Pancreas (tissue), 10 donors: ENCODE data around the gene UFM1. TPM values are rescaled to one million over a fixed set of nuclear protein-coding genes. Genes with fewer than 3 reads are reported as not detected.

Experiments
- ATAC-seq, 4 donors: fragments of 200-7000 bp; cut with Tn5 transposase; one replicate each; pipeline versions ENCODE4 v1.8.0 to v1.9.1; 2020; ENCODE audit warnings: mild to moderate bottlenecking in 4 of 4, moderate library complexity in 4 of 4
- DNase-seq, 6 donors: peaks; one replicate each; pipeline ENCODE4 v3.0.0-alpha.2; 2020
- FAIRE-seq: peaks from 2 replicates; lab custom pipeline; 2012; peaks lifted over from hg19 to GRCh38; lab: Jason Lieb, UNC
- H3K27ac ChIP-seq, 4 donors: fragments of 200-600 bp; sonication (generic); 1 replicate in 3 of 4; 2 replicates in 1 of 4; pipeline versions ENCODE4 v1.5.0 to v1.8.0; 2020
- H3K27me3 ChIP-seq, 4 donors: fragments of 200-600 bp; one replicate each; pipeline ENCODE4 v1.8.0; 2021
- H3K36me3 ChIP-seq, 3 donors: fragments of 200-600 bp; sonication (generic) in 1 of 3; one replicate each; pipeline versions ENCODE4 v1.5.0 to v1.8.0; 2020 to 2021
- H3K4me1 ChIP-seq, 3 donors: fragments of 200-600 bp; one replicate each; pipeline ENCODE4 v1.8.0; 2021
- H3K4me3 ChIP-seq, 4 donors: fragments of 200-600 bp; sonication (generic) in 2 of 4; one replicate each; pipeline versions ENCODE4 v1.5.0 to v1.8.0; 2020 to 2021
- H3K9me3 ChIP-seq, 4 donors: fragments of 200-600 bp; one replicate each; pipeline ENCODE4 v1.8.0; 2021
- CTCF ChIP-seq, 4 donors: fragments of 200-600 bp; sonication (generic) in 3 of 4; IDR thresholded peaks; one replicate each; pipeline versions ENCODE4 v1.5.0 to v1.8.0; 2021; ENCODE audit warnings: antibody characterized with exemption in 4 of 4
- WGBS, 2 donors: extraction: QIAGEN DNeasy Blood & Tissue Kit; methylation state at CpG; one replicate each; pipeline ENCODE4 v1.1.7; 2013; 5-methylcytosine and 5-hydroxymethylcytosine counted together
- intact Hi-C, 3 donors: fragments of 100-400 bp; cut with DNase I; formaldehyde crosslinking; loops; one replicate each; pipeline versions ENCODE4 v1.11.1 to v1.14.2; 2022
- polyA plus RNA-seq, 2 donors: library from polyadenylated mRNA; stranded (reverse); fragments of 200-250 nt; gene quantifications; one replicate each; pipeline ENCODE4 v1.2.3, GENCODE V29; 2013
- total RNA-seq, 6 donors: library from RNA; stranded (reverse); fragmentation: NEBNext Ultra II Directional in 4 of 6; extraction: Animal tissue kit (Norgen Biotek cat#: 25700) in 4 of 6; gene quantifications; one replicate each; pipeline versions ENCODE4 v1.2.1 to v1.2.4, GENCODE V29; 2021 to 2023
- donor health status: healthy with polysubstance abuse.
- donor health status: DM: no; HTN: no; CAD: no; lungs with moderate emphysema.
- donor health status: DM: no; HTN: no; CAD: no.
- donor health status: control.
- donor health status: control.
- donor health status: Bipolar disorder and iron deficiency.
- donor health status: DM: yes; HTN: yes; CAD: no.
- donor health status: DM: no; HTN: no; CAD: no.
- donor health status: DM: no; HTN: no; CAD: no.
- donor health status: DM: yes; HTN: yes; CAD: no.

UFM1 gene
- total and polyA plus RNA-seq, 8 donors = 23.7 to 48.8 (median 38.5) TPM

- no peak overlapping the region for H3K4me3 ChIP-seq
- H3K9me3 ChIP-seq = no peaks in the 10 kb centered on the region
- no peaks in the 10 kb centered on the region for H3K4me1 ChIP-seq
- intact Hi-C loops = no loop called here
- no peak for FAIRE-seq
- no peak for ATAC-seq
- WGBS, 2 donors = 39 to 44% methylated on average over 6 of the region's 6 CpGs
- TF ChIP-seq CTCF (IDR thresholded peaks at IDR 0.05) = no peak
- no peak overlapping the region for H3K27ac ChIP-seq
- DNase-seq = no peak
- no peaks in the 10 kb centered on the region for H3K27me3 ChIP-seq
- no peaks in the 10 kb centered on the region for H3K36me3 ChIP-seq
These were observed 23.3 kb downstream of the UFM1 start for GRCh38 chr13:38372820-38373383.

GRCh38 chr13:38376546-38376945 lies 26.9 kb downstream of the UFM1 start:
- 0 to 2% methylated on average over 1 of the region's 1 CpG for WGBS, 2 donors
- no peaks in the 10 kb centered on the region for H3K9me3 ChIP-seq
- no peak for ATAC-seq
- no peaks in the 10 kb centered on the region for H3K4me1 ChIP-seq
- no peaks in the 10 kb centered on the region for H3K36me3 ChIP-seq
- H3K27me3 ChIP-seq = no peaks in the 10 kb centered on the region
- no peak for FAIRE-seq
- H3K27ac ChIP-seq = no peak overlapping the region
- TF ChIP-seq CTCF (IDR thresholded peaks at IDR 0.05) = no peak
- no peak overlapping the region for H3K4me3 ChIP-seq
- intact Hi-C loops = no loop called here
- no peak for DNase-seq

GRCh38 chr13:38381890-38382289 lies 32.2 kb downstream of the UFM1 start:
- WGBS, 2 donors = 45 to 52% methylated on average over 4 of the region's 4 CpGs

GRCh38 chr13:38382946-38383345 lies 33.3 kb downstream of the UFM1 start:
- intact Hi-C loops = no loop called here
- Histone ChIP-seq H3K36me3 (no peaks in the 10 kb centered on the region), H3K27ac (no peak overlapping the region), H3K4me3 (no peak overlapping the region), H3K4me1 (no peaks in the 10 kb centered on the region), H3K27me3 (peaks cover 0 to 4% (median 2%) of the 10 kb centered on the region in 4 donors), H3K9me3 (no peaks in the 10 kb centered on the region)
- DNase-seq = no peak
- no peak for TF ChIP-seq CTCF (IDR thresholded peaks at IDR 0.05)
- 72 to 89% methylated on average over 2 of the region's 2 CpGs for WGBS, 2 donors
- ATAC-seq = no peak
- no peak for FAIRE-seq

More at GRCh38 chr13:38381890-38382289, 32.2 kb downstream of the UFM1 start:
- DNase-seq = peak in 1 of 6 donors; percentile 9
- Histone ChIP-seq H3K9me3 (no peaks in the 10 kb centered on the region), H3K27me3 (peaks cover 0 to 4% (median 2%) of the 10 kb centered on the region in 4 donors), H3K27ac (no peak overlapping the region), H3K4me3 (no peak overlapping the region), H3K4me1 (no peaks in the 10 kb centered on the region), H3K36me3 (no peaks in the 10 kb centered on the region)
- peak in 1 of 4 donors; percentile 18 for ATAC-seq
- intact Hi-C loops = no loop called here
- no peak for FAIRE-seq
- no peak for TF ChIP-seq CTCF (IDR thresholded peaks at IDR 0.05)

GRCh38 chr13:38384171-38384570 lies 34.5 kb downstream of the UFM1 start:
- Histone ChIP-seq H3K27me3 (peaks cover 0 to 4% (median 2%) of the 10 kb centered on the region in 4 donors), H3K9me3 (no peaks in the 10 kb centered on the region), H3K4me1 (no peaks in the 10 kb centered on the region), H3K4me3 (no peak overlapping the region), H3K27ac (no peak overlapping the region), H3K36me3 (no peaks in the 10 kb centered on the region)
- 49 to 54% methylated on average over 3 of the region's 3 CpGs for WGBS, 2 donors
- no peak for DNase-seq
- TF ChIP-seq CTCF (IDR thresholded peaks at IDR 0.05) = no peak
- no peak for ATAC-seq
- intact Hi-C loops = no loop called here
- no peak for FAIRE-seq
